ENCODE measurements around the gene MYL6. TPM values are rescaled to one million over a fixed set of nuclear protein-coding genes. Genes with fewer than 3 reads are reported as not detected.
"Not testable (repeated sequence)": the region's sequence is repeated elsewhere in the genome, so short reads cannot be mapped to it uniquely, and the experiment has no call there.

The MYL6 gene
- total RNA-seq, 1 experiment from 2014 or later: 1,024 TPM

GRCh38 chr12:56192582-56192981 lies 34.4 kb downstream of the MYL6 start:
- no peaks in the 10 kb centered on the region for H3K9me3 ChIP-seq (ENCODE audit: control insufficient read depth, insufficient read depth, low read depth, low read length)
- in situ Hi-C loops (cut with HindIII; ENCODE audit: low pct_unique_long_range_greater_than_20kb, low sequenced_read_pairs): no loop called here
- no peaks in the 10 kb centered on the region for H3K27me3 ChIP-seq (ENCODE audit: control insufficient read depth, insufficient read depth, low read length)
- BruUV-seq (replicated peaks): no TSS peak
- DNase-seq (ENCODE audit: low read depth, low spot score): no peak
- peaks cover 5% of the 10 kb centered on the region for H3K4me1 ChIP-seq (ENCODE audit: control insufficient read depth, insufficient read depth, low read length)
- ChIA-PET POLR2A (interaction anchor here (0.6 kb wide), 1 partner anchor 9 kb away, joined by 3 read pairs; no protein-coding TSS in a partner anchor), CTCF (interaction anchor here (1.4 kb wide), 1 partner anchor 29 kb away, joined by 3 read pairs; the partner anchor contains the start of gene RNF41)
- TF ChIP-seq SIN3A (IDR thresholded peaks at IDR 0.05; ENCODE audit: borderline replicate concordance, insufficient read depth, low read depth, low read length): no peak
- no peak for TF ChIP-seq TCF7L2 (IDR thresholded peaks at IDR 0.05; ENCODE audit: low read depth, low read length)
- ATAC-seq: no peak
- H3K36me3 ChIP-seq (ENCODE audit: control insufficient read depth, insufficient read depth, low read length): peaks cover 4% of the 10 kb centered on the region; the same call in 1 of the 2 replicates
- H3K27ac ChIP-seq (ENCODE audit: low read length): no peak overlapping the region
- H3K4me3 ChIP-seq (ENCODE audit: low read depth in 2 of 2, low read length in 2 of 2): no peak overlapping the region
- intact Hi-C loops (cut with micrococcal nuclease; ENCODE audit: unreplicated experiment): loop anchor here (2.0 kb wide), 1 partner anchor 32 kb away; the partner anchor contains the start of gene NABP2

DNA sequence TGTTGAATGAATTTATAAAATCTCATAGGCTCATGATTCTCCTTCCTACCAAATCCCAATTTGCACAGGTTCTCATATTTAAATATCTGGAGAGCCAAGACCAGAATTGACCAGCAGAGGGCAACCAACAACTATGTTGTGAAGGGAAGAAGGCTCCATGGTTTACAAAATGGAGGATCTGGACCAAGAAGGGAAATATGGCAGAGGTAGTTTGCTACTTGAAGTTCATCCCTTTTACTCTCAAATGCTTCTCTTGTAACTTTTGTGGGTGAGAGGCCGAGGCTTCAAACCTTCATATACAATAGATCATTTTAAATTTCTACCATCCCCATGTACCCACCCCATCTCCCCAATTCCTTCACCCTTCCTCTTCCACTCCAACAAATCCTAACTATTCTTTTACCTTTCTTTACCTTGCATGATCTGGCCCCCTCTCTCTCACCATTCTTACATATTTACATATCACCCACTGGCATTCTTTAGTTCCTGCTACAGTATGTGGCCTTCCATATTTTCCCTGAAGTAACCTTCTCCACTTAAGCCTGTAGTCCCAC lies 34.9 kb downstream of the MYL6 start:
- CTCF ChIA-PET: interaction anchor here (1.1 to 1.4 kb wide), 2 partner anchors 13 to 29 kb away, joined by 3 to 5 read pairs; partner anchors contain the start of gene RNF41
- peaks cover 4% of the 10 kb centered on the region; the same call in 1 of the 2 replicates for H3K36me3 ChIP-seq (ENCODE audit: control insufficient read depth, insufficient read depth, low read length)
- DNase-seq (ENCODE audit: low read depth, low spot score): peak; percentile 65
- H3K9me3 ChIP-seq (ENCODE audit: control insufficient read depth, insufficient read depth, low read depth, low read length): no peaks in the 10 kb centered on the region
- ATAC-seq: no peak
- in situ Hi-C loops (cut with HindIII; ENCODE audit: low pct_unique_long_range_greater_than_20kb, low sequenced_read_pairs) (no loop called here), intact Hi-C loops (cut with micrococcal nuclease; ENCODE audit: unreplicated experiment) (loop anchor here (2.0 kb wide), 1 partner anchor 32 kb away; the partner anchor contains the start of gene NABP2)
- POLR2A ChIA-PET: interaction anchor here (0.6 kb wide), 1 partner anchor 9 kb away, joined by 3 read pairs; no protein-coding TSS in a partner anchor
- no peak overlapping the region for H3K4me3 ChIP-seq (ENCODE audit: low read depth in 2 of 2, low read length in 2 of 2)
- TF ChIP-seq, protein P1, sequence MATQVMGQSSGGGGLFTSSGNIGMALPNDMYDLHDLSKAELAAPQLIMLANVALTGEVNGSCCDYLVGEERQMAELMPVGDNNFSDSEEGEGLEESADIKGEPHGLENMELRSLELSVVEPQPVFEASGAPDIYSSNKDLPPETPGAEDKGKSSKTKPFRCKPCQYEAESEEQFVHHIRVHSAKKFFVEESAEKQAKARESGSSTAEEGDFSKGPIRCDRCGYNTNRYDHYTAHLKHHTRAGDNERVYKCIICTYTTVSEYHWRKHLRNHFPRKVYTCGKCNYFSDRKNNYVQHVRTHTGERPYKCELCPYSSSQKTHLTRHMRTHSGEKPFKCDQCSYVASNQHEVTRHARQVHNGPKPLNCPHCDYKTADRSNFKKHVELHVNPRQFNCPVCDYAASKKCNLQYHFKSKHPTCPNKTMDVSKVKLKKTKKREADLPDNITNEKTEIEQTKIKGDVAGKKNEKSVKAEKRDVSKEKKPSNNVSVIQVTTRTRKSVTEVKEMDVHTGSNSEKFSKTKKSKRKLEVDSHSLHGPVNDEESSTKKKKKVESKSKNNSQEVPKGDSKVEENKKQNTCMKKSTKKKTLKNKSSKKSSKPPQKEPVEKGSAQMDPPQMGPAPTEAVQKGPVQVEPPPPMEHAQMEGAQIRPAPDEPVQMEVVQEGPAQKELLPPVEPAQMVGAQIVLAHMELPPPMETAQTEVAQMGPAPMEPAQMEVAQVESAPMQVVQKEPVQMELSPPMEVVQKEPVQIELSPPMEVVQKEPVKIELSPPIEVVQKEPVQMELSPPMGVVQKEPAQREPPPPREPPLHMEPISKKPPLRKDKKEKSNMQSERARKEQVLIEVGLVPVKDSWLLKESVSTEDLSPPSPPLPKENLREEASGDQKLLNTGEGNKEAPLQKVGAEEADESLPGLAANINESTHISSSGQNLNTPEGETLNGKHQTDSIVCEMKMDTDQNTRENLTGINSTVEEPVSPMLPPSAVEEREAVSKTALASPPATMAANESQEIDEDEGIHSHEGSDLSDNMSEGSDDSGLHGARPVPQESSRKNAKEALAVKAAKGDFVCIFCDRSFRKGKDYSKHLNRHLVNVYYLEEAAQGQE (IDR thresholded peaks at IDR 0.05; ENCODE audit: insufficient read depth in 1 of 2, low read depth in 2 of 2, low read length in 1 of 2): no peak
- TF ChIP-seq, protein P2, sequence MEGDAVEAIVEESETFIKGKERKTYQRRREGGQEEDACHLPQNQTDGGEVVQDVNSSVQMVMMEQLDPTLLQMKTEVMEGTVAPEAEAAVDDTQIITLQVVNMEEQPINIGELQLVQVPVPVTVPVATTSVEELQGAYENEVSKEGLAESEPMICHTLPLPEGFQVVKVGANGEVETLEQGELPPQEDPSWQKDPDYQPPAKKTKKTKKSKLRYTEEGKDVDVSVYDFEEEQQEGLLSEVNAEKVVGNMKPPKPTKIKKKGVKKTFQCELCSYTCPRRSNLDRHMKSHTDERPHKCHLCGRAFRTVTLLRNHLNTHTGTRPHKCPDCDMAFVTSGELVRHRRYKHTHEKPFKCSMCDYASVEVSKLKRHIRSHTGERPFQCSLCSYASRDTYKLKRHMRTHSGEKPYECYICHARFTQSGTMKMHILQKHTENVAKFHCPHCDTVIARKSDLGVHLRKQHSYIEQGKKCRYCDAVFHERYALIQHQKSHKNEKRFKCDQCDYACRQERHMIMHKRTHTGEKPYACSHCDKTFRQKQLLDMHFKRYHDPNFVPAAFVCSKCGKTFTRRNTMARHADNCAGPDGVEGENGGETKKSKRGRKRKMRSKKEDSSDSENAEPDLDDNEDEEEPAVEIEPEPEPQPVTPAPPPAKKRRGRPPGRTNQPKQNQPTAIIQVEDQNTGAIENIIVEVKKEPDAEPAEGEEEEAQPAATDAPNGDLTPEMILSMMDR (IDR thresholded peaks at IDR 0.05): peak; percentile 83
- H3K4me1 ChIP-seq (ENCODE audit: control insufficient read depth, insufficient read depth, low read length): peaks cover under 1% of the 10 kb centered on the region; the same call in 1 of the 2 replicates
- peak overlapping the region; percentile 2; the same call in 1 of the 2 replicates for H3K27ac ChIP-seq (ENCODE audit: low read length)
- no TSS peak for BruUV-seq (replicated peaks)
- no peaks in the 10 kb centered on the region for H3K27me3 ChIP-seq (ENCODE audit: control insufficient read depth, insufficient read depth, low read length)

GRCh38 chr12:56196818-56197550 lies 38.8 kb downstream of the MYL6 start:
- H3K27me3 ChIP-seq (ENCODE audit: control insufficient read depth, insufficient read depth, low read length); in situ Hi-C loops (cut with HindIII; ENCODE audit: low pct_unique_long_range_greater_than_20kb, low sequenced_read_pairs); CTCF ChIA-PET; H3K27ac ChIP-seq (ENCODE audit: low read length); ATAC-seq; intact Hi-C loops (cut with micrococcal nuclease; ENCODE audit: unreplicated experiment); DNase-seq (ENCODE audit: low read depth, low spot score); H3K36me3 ChIP-seq (ENCODE audit: control insufficient read depth, insufficient read depth, low read length); BruUV-seq (replicated peaks); H3K4me3 ChIP-seq (ENCODE audit: low read depth in 2 of 2, low read length in 2 of 2); H3K9me3 ChIP-seq (ENCODE audit: control insufficient read depth, insufficient read depth, low read depth, low read length); H3K4me1 ChIP-seq (ENCODE audit: control insufficient read depth, insufficient read depth, low read length): not testable (repeated sequence)
- POLR2A ChIA-PET: interaction anchor here (0.7 kb wide), 1 partner anchor 93 kb away, joined by 15 read pairs; the partner anchor contains the start of gene PA2G4

Measured in Panc1 (cell line).